Sigmoid colon (tissue), 3 donors: Measurements from ENCODE around the gene FAM163B.

Experiments used
- CTCF ChIP-seq, 4 experiments: fragments of 450-650 bp in 3 of 4; fragments of 200-600 bp in 1 of 4; IDR thresholded peaks; one replicate each; pipeline ENCODE4 v1.5.1; 2016 to 2019; ENCODE audit warnings: antibody characterized with exemption in 4 of 4, mild to moderate bottlenecking in 3 of 4, moderate library complexity in 2 of 4
- POLR2A ChIP-seq, 2 donors: fragments of 450-650 bp; IDR thresholded peaks; one replicate each; pipeline ENCODE4 v1.6.1; 2016; ENCODE audit warnings: antibody characterized with exemption in 2 of 2, mild to moderate bottlenecking in 2 of 2, moderate library complexity in 2 of 2

GRCh38 chr9:133594310-133594709 lies 14.9 kb downstream of the FAM163B start:
- TF ChIP-seq CTCF (IDR thresholded peaks at IDR 0.05), result no peak
- no peak for TF ChIP-seq POLR2A (IDR thresholded peaks at IDR 0.05)
